Uterus (tissue), 2 donors: Measurements from ENCODE around the gene CHEK2.

Source experiments
- CTCF ChIP-seq, 4 experiments: fragments of 200-600 bp in 2 of 4; fragments of 450-650 bp in 2 of 4; sonication (generic) in 2 of 4; IDR thresholded peaks; one replicate each; pipeline ENCODE4 v1.5.1; 2016 to 2019; ENCODE audit warnings: antibody characterized with exemption in 4 of 4, mild to moderate bottlenecking in 2 of 4, moderate library complexity in 1 of 4
- POLR2A ChIP-seq, 2 donors: fragments of 450-650 bp; IDR thresholded peaks; one replicate each; pipeline ENCODE4 v1.6.1; 2016; ENCODE audit warnings: antibody characterized with exemption in 2 of 2, mild to moderate bottlenecking in 1 of 2, moderate library complexity in 1 of 2

DNA sequence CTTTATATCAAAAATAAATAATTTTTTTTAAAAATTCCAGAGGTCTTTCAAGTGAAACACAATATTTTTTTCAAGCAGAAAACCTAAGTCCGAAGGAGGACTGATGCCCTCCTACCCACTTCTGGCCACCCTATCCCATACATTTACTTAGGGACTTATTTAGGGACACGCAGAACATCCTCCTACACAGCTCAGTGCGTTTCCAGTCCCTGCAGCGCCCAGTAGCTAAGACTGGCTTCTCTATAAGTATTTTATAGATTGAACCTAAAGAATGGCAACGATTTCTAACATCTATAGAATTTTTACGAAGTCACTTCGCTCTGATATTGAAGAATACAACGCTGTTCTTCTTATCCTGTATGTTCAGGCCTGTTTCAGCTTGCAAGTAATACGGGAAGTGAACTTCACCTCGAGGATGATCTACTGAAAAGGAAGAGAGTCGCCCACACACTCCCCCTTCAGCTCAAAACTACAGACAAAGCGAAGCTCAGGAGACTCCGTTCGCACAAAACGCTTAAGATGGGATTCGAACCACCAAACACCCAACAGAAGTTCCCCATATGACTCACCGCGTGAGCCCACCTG, 328 bp downstream of the CHEK2 start:
- no peak for TF ChIP-seq CTCF (IDR thresholded peaks at IDR 0.05)
- no peak for TF ChIP-seq POLR2A (IDR thresholded peaks at IDR 0.05)
